Testis (tissue), 2 donors: ENCODE results near the gene MTR.

Experiments used
- CTCF ChIP-seq, 3 experiments: fragments of 450-650 bp in 2 of 3; fragments of 200-600 bp in 1 of 3; sonication (generic) in 1 of 3; IDR thresholded peaks; one replicate each; pipeline ENCODE4 v1.5.1; 2016 to 2019; ENCODE audit warnings: antibody characterized with exemption in 3 of 3, mild to moderate bottlenecking in 2 of 3, moderate library complexity in 1 of 3
- POLR2A ChIP-seq: fragments of 450-650 bp; IDR thresholded peaks from one replicate; pipeline ENCODE4 v1.6.1; 2017; ENCODE audit warnings: antibody characterized with exemption, mild to moderate bottlenecking, moderate library complexity

GRCh38 chr1:236862615-236863211, 67.6 kb downstream of the MTR start:
- TF ChIP-seq POLR2A (no peak), CTCF (IDR thresholded peaks at IDR 0.05) (no peak)
